OCI-LY3 (cell line): Measurements from ENCODE around the gene C2orf72.

Experiments used
- H2AFZ ChIP-seq: fragments of 200-600, 300-600 bp; shearing (Covaris generic); 2 replicates; pipeline ENCODE4 v1.6.0; 2014; ENCODE audit warnings: antibody characterized with exemption, low read depth, low read length
- H3K27ac ChIP-seq: fragments of 200-600, 300-600 bp; sonication (generic); 2 replicates; pipeline ENCODE4 v1.5.1; 2014; ENCODE audit warnings: mild to moderate bottlenecking, low read length, moderate library complexity, mixed read lengths
- H3K27me3 ChIP-seq: fragments of 200-600, 300-600 bp; sonication (generic); 2 replicates; pipeline ENCODE4 v1.6.1; 2014; ENCODE audit warnings: low read depth, low read length, mixed read lengths
- H3K36me3 ChIP-seq: fragments of 200-600, 300-600 bp; sonication (generic); replicated peaks from 2 replicates; pipeline ENCODE3; 2014; ENCODE audit warnings: low read depth, low read length, mixed read lengths
- H3K4me1 ChIP-seq: fragments of 300-600, 200-600 bp; sonication (generic); 2 replicates; pipeline ENCODE4 v1.6.1; 2014; ENCODE audit warnings: low read length, mixed read lengths
- H3K4me2 ChIP-seq: fragments of 200-600, 300-600 bp; sonication (generic); 2 replicates; pipeline ENCODE4 v1.6.1; 2014; ENCODE audit warnings: low read length, mixed read lengths
- H3K4me3 ChIP-seq: fragments of 300-600, 200-600 bp; sonication (generic); 2 replicates; pipeline ENCODE4 v1.5.1; 2014; ENCODE audit warnings: antibody characterized with exemption, mild to moderate bottlenecking, low read length, moderate library complexity
- H3K79me2 ChIP-seq: fragments of 300-600, 200-600 bp; shearing (Covaris generic); 2 replicates; pipeline ENCODE4 v1.6.1; 2014; ENCODE audit warnings: mild to moderate bottlenecking, low read length, mixed read lengths
- H3K9ac ChIP-seq: fragments of 300-600, 200-600 bp; shearing (Covaris generic); 2 replicates; pipeline ENCODE4 v1.6.0; 2014; ENCODE audit warnings: mild to moderate bottlenecking, low read length, moderate library complexity
- H3K9me3 ChIP-seq: fragments of 200-600, 300-600 bp; shearing (Covaris generic); 2 replicates; pipeline ENCODE4 v1.6.1; 2014; ENCODE audit warnings: low read length, mixed read lengths; ENCODE audit not compliant: insufficient read depth
- H4K20me1 ChIP-seq: fragments of 200-600, 300-600 bp; sonication (generic); 2 replicates; pipeline ENCODE4 v1.6.1; 2016; ENCODE audit warnings: low read length, mixed read lengths; ENCODE audit not compliant: insufficient read depth
- CTCF ChIP-seq: fragments of 200-600, 300-600 bp; sonication (generic); IDR thresholded peaks from 2 replicates; pipeline ENCODE4 v1.5.1; 2014; ENCODE audit warnings: antibody characterized with exemption, low read length, low read depth
- EZH2phosphoT487 ChIP-seq: fragments of 200-600 bp; shearing (Covaris generic); IDR thresholded peaks from 2 replicates; pipeline ENCODE4 v1.6.1; 2018; ENCODE audit warnings: antibody characterized with exemption, mixed run types, low read depth

The C2orf72 gene

GRCh38 chr2:231094736-231095346, 57.5 kb downstream of the C2orf72 start:
- no peaks in the 10 kb centered on the region for H3K79me2 ChIP-seq
- no peak overlapping the region for H2AFZ ChIP-seq
- no peaks in the 10 kb centered on the region for H3K4me1 ChIP-seq
- no peak overlapping the region for H3K4me2 ChIP-seq
- TF ChIP-seq EZH2phosphoT487 (no peak), CTCF (no peak)
- H3K9me3 ChIP-seq = no peaks in the 10 kb centered on the region
- no peaks in the 10 kb centered on the region for H3K36me3 ChIP-seq
- H3K27me3 ChIP-seq = no peaks in the 10 kb centered on the region
- H4K20me1 ChIP-seq = no peaks in the 10 kb centered on the region
- H3K9ac ChIP-seq = no peak overlapping the region
- no peak overlapping the region for H3K27ac ChIP-seq
- no peak overlapping the region for H3K4me3 ChIP-seq
